Suprapubic skin (tissue), 4 donors: ENCODE measurements around the gene EDC4.

Experiments used
- EP300 ChIP-seq: sonication (generic); formaldehyde crosslinking; IDR thresholded peaks from one replicate; pipeline ENCODE4 v1.6.1; 2017; ENCODE audit warnings: antibody characterized with exemption
- POLR2A ChIP-seq, 2 donors: fragments of 450-650 bp; IDR thresholded peaks; one replicate each; pipeline ENCODE4 v1.6.1; 2017; ENCODE audit warnings: antibody characterized with exemption in 2 of 2, mild to moderate bottlenecking in 2 of 2, moderate library complexity in 2 of 2
- POLR2AphosphoS5 ChIP-seq, 3 donors: sonication (generic); formaldehyde crosslinking; IDR thresholded peaks; one replicate each; pipeline ENCODE4 v1.6.1; 2017; ENCODE audit warnings: antibody characterized with exemption in 3 of 3
- TF ChIP-seq, protein P1 (sequence below), 2 donors: fragments of 200-600 bp in 1 of 2; fragments of 450-650 bp in 1 of 2; sonication (generic) in 1 of 2; IDR thresholded peaks; one replicate each; pipeline ENCODE4 v1.5.1; 2016 to 2019; ENCODE audit warnings: antibody characterized with exemption in 2 of 2, mild to moderate bottlenecking in 1 of 2, moderate library complexity in 1 of 2

DNA sequence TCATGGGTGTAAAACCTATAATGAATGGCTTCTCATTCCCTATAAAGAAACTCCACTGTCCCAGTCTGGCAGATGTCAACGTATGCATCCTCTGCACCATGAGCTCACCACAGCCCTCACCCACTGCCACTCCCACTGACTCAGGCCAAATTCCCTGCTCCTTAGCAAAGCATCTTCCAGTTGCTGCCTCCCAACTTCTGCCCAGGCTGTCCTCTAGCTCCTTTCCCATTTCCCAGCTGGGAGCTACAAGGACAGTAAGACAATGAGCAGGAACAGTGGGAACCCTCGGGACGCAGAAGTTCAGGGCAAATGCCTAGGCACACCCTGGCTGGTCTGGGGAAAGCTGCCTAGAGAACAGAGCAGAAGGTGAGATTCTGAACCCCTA is 39.8 kb upstream of the EDC4 start:
- TF ChIP-seq, protein P1, sequence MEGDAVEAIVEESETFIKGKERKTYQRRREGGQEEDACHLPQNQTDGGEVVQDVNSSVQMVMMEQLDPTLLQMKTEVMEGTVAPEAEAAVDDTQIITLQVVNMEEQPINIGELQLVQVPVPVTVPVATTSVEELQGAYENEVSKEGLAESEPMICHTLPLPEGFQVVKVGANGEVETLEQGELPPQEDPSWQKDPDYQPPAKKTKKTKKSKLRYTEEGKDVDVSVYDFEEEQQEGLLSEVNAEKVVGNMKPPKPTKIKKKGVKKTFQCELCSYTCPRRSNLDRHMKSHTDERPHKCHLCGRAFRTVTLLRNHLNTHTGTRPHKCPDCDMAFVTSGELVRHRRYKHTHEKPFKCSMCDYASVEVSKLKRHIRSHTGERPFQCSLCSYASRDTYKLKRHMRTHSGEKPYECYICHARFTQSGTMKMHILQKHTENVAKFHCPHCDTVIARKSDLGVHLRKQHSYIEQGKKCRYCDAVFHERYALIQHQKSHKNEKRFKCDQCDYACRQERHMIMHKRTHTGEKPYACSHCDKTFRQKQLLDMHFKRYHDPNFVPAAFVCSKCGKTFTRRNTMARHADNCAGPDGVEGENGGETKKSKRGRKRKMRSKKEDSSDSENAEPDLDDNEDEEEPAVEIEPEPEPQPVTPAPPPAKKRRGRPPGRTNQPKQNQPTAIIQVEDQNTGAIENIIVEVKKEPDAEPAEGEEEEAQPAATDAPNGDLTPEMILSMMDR (IDR thresholded peaks at IDR 0.05): no peak
- TF ChIP-seq POLR2A (IDR thresholded peaks at IDR 0.05) (no peak), POLR2AphosphoS5 (IDR thresholded peaks at IDR 0.05) (no peak), EP300 (no peak)
